ENCODE data around the gene MUC5AC.

Gene MUC5AC

GRCh38 chr11:1121331-1121812 is 36.4 kb upstream of the MUC5AC start:
- DNase-seq (ENCODE audit: low spot score): no peak

GRCh38 chr11:1121813-1122663 is 35.7 kb upstream of the MUC5AC start:
- DNase-seq (ENCODE audit: low spot score): no peak

- DNase-seq (ENCODE audit: low spot score): no peak
Observed at GRCh38 chr11:1122664-1123002, 35.1 kb upstream of the MUC5AC start.

- DNase-seq (ENCODE audit: low spot score): no peak
Observed at GRCh38 chr11:1123970-1124369, 33.8 kb upstream of the MUC5AC start.

GRCh38 chr11:1125803-1126202 is 31.9 kb upstream of the MUC5AC start:
- DNase-seq (ENCODE audit: low spot score): no peak

- DNase-seq (ENCODE audit: low spot score): no peak
Observed at GRCh38 chr11:1126491-1126926, 31.2 kb upstream of the MUC5AC start.

- DNase-seq (ENCODE audit: low spot score): no peak
Observed at GRCh38 chr11:1126935-1127663, 30.7 kb upstream of the MUC5AC start.

- DNase-seq (ENCODE audit: low spot score): no peak
Observed at GRCh38 chr11:1127664-1128162, 30.0 kb upstream of the MUC5AC start.

GRCh38 chr11:1128311-1129142 is 29.2 kb upstream of the MUC5AC start:
- no peak for DNase-seq (ENCODE audit: low spot score)

- DNase-seq (ENCODE audit: low spot score): no peak
Observed at GRCh38 chr11:1129143-1129610, 28.6 kb upstream of the MUC5AC start.

- DNase-seq (ENCODE audit: low spot score): no peak
Observed at GRCh38 chr11:1129611-1130160, 28.1 kb upstream of the MUC5AC start.

- DNase-seq (ENCODE audit: low spot score): no peak
Observed at GRCh38 chr11:1130276-1131032, 27.3 kb upstream of the MUC5AC start.

GRCh38 chr11:1131033-1131911 is 26.5 kb upstream of the MUC5AC start:
- no peak for DNase-seq (ENCODE audit: low spot score)

- DNase-seq (ENCODE audit: low spot score): no peak
Observed at GRCh38 chr11:1134848-1135445, 22.8 kb upstream of the MUC5AC start.

- peak; percentile 62 for DNase-seq (ENCODE audit: low spot score)
Observed at GRCh38 chr11:1138097-1138496, 19.7 kb upstream of the MUC5AC start.

GRCh38 chr11:1139441-1140083 is 18.2 kb upstream of the MUC5AC start:
- no peak for DNase-seq (ENCODE audit: low spot score)

- DNase-seq (ENCODE audit: low spot score): no peak
Observed at GRCh38 chr11:1140642-1141490, 16.9 kb upstream of the MUC5AC start.

GRCh38 chr11:1146365-1146764 is 11.4 kb upstream of the MUC5AC start:
- DNase-seq (ENCODE audit: low spot score): no peak

Measured in RKO (cell line).